Endodermal cell (in vitro differentiated cells): ENCODE results near the gene SPECC1. TPM values are rescaled to one million over a fixed set of nuclear protein-coding genes. Genes with fewer than 3 reads are reported as not detected.

Experiments
- DNase-seq: peaks from one replicate; pipeline ENCODE4 v3.0.0-alpha.2; 2017
- H3K27ac ChIP-seq: 2 replicates; pipeline ENCODE4 v1.5.1; 2013; ENCODE audit warnings: mild to moderate bottlenecking, low read depth, low read length, moderate library complexity
- H3K27me3 ChIP-seq: 2 replicates; pipeline ENCODE4 v1.6.1; 2013; ENCODE audit warnings: mild to moderate bottlenecking, low read length, moderate library complexity; ENCODE audit not compliant: insufficient read depth, control insufficient read depth, poor library complexity, severe bottlenecking
- H3K36me3 ChIP-seq: 2 replicates; pipeline ENCODE4 v1.7.0; 2013; ENCODE audit warnings: mild to moderate bottlenecking, low read length, moderate library complexity; ENCODE audit not compliant: control insufficient read depth, insufficient read depth
- H3K4me1 ChIP-seq: one replicate; pipeline ENCODE4 v1.7.0; 2013; ENCODE audit warnings: low read length; ENCODE audit not compliant: control insufficient read depth, insufficient read depth
- H3K4me3 ChIP-seq: 2 replicates; pipeline ENCODE4 v1.5.1; 2013; ENCODE audit warnings: mild to moderate bottlenecking, low read length, moderate library complexity
- H3K9ac ChIP-seq: 2 replicates; pipeline ENCODE4 v1.6.1; 2013; ENCODE audit warnings: mild to moderate bottlenecking, low read length, moderate library complexity; ENCODE audit not compliant: poor library complexity, severe bottlenecking; ENCODE audit errors: extremely low read depth
- H3K9me3 ChIP-seq: 2 replicates; pipeline ENCODE4 v1.6.1; 2013; ENCODE audit warnings: mild to moderate bottlenecking, low read length, moderate library complexity; ENCODE audit not compliant: control insufficient read depth
- H3K27ac Mint-ChIP-seq: 2 replicates; pipeline ENCODE4 v1.8.0; 2020; ENCODE audit warnings: mixed read lengths
- H3K27me3 Mint-ChIP-seq: 2 replicates; pipeline ENCODE4 v1.8.0; 2021; ENCODE audit warnings: mild to moderate bottlenecking, mixed read lengths; ENCODE audit not compliant: insufficient read depth
- H3K36me3 Mint-ChIP-seq: 2 replicates; pipeline ENCODE4 v1.8.0; 2020; ENCODE audit warnings: low read depth, mixed read lengths
- H3K4me1 Mint-ChIP-seq: 2 replicates; pipeline ENCODE4 v1.8.0; 2020; ENCODE audit warnings: mixed read lengths
- H3K4me3 Mint-ChIP-seq: 2 replicates; pipeline ENCODE4 v1.8.0; 2020; ENCODE audit warnings: mild to moderate bottlenecking, moderate library complexity, mixed read lengths
- H3K9me3 Mint-ChIP-seq: 2 replicates; pipeline ENCODE4 v1.8.0; 2020; ENCODE audit warnings: mild to moderate bottlenecking, mixed read lengths
- CTCF ChIP-seq: fragments of 200-600 bp; sonication (generic); conservative IDR thresholded peaks from 2 replicates; pipeline ENCODE4 v1.5.0; 2021; ENCODE audit warnings: antibody characterized with exemption, mild to moderate bottlenecking
- WGBS, 2 experiments: methylation state at CpG; one replicate each; pipeline versions ENCODE4 v1.1.5 to v1.1.7; 2013; ENCODE audit warnings: missing lambda C conversion rate in 2 of 2, mixed read lengths in 1 of 2; ENCODE audit not compliant: insufficient coverage in 1 of 2, insufficient read length in 1 of 2; 5-methylcytosine and 5-hydroxymethylcytosine counted together
- total RNA-seq, 2 donors: library from RNA; stranded (reverse); fragmentation: NEBNext Ultra II Directional in 1 of 2; extraction: Animal tissue kit (Norgen Biotek cat#: 25700) in 1 of 2; gene quantifications; 2 replicates in 1 of 2; 3 replicates in 1 of 2; pipeline ENCODE4 v1.2.1, GENCODE V29; 2021

SPECC1 gene
- total RNA-seq, 2 donors from 2014 or later = 48.7 to 60.6 TPM

GRCh38 chr17:20299013-20299412, 289.9 kb downstream of the SPECC1 start:
- H3K4me3 ChIP-seq = no peak overlapping the region
- H3K27ac Mint-ChIP-seq = no peak overlapping the region
- H3K4me1 Mint-ChIP-seq = no peaks in the 10 kb centered on the region
- H3K27ac ChIP-seq = no peak overlapping the region
- peaks cover 2% of the 10 kb centered on the region for H3K9me3 Mint-ChIP-seq
- H3K36me3 ChIP-seq = peaks cover 7% of the 10 kb centered on the region
- TF ChIP-seq CTCF = no peak
- no peak overlapping the region for H3K4me3 Mint-ChIP-seq
- no peaks in the 10 kb centered on the region for H3K27me3 Mint-ChIP-seq
- WGBS, 2 experiments = 87 to 94% methylated on average over 2 to 3 of the region's 3 CpGs
- no peak overlapping the region for H3K9ac ChIP-seq
- no peaks in the 10 kb centered on the region for H3K4me1 ChIP-seq
- H3K36me3 Mint-ChIP-seq = peaks cover 23% of the 10 kb centered on the region
- DNase-seq = no peak
- H3K27me3 ChIP-seq = no peaks in the 10 kb centered on the region
- no peaks in the 10 kb centered on the region for H3K9me3 ChIP-seq

- no peak overlapping the region for H3K9ac ChIP-seq
- no peaks in the 10 kb centered on the region for H3K4me1 Mint-ChIP-seq
- no peak overlapping the region for H3K4me3 ChIP-seq
- H3K36me3 ChIP-seq = peaks cover 7% of the 10 kb centered on the region
- no peak overlapping the region for H3K4me3 Mint-ChIP-seq
- 94 to 100% methylated on average over 6 to 9 of the region's 9 CpGs for WGBS, 2 experiments
- H3K9me3 ChIP-seq = peaks cover 6% of the 10 kb centered on the region
- H3K4me1 ChIP-seq = no peaks in the 10 kb centered on the region
- H3K27ac ChIP-seq = peak overlapping the region; percentile 68
- H3K27me3 ChIP-seq = no peaks in the 10 kb centered on the region
- peak; percentile 44 for DNase-seq
- peak overlapping the region; percentile 48 for H3K27ac Mint-ChIP-seq
- TF ChIP-seq CTCF = no peak
- H3K27me3 Mint-ChIP-seq = no peaks in the 10 kb centered on the region
- peaks cover 28% of the 10 kb centered on the region for H3K36me3 Mint-ChIP-seq
- peaks cover 6% of the 10 kb centered on the region for H3K9me3 Mint-ChIP-seq
These were observed 291.3 kb downstream of the SPECC1 start for GRCh38 chr17:20300436-20300934.

GRCh38 chr17:20302246-20302917, 293.2 kb downstream of the SPECC1 start:
- TF ChIP-seq CTCF = no peak

More at GRCh38 chr17:20302246-20302917, 293.2 kb downstream of the SPECC1 start:
- 92 to 94% methylated on average over 8 to 9 of the region's 9 CpGs for WGBS, 2 experiments
- H3K9ac ChIP-seq = no peak overlapping the region
- Mint-ChIP-seq H3K27me3 (no peaks in the 10 kb centered on the region), H3K9me3 (peaks cover 19% of the 10 kb centered on the region), H3K36me3 (peaks cover 42% of the 10 kb centered on the region), H3K4me3 (no peak overlapping the region), H3K27ac (no peak overlapping the region), H3K4me1 (no peaks in the 10 kb centered on the region)
- peaks cover 24% of the 10 kb centered on the region for H3K9me3 ChIP-seq
- no peak overlapping the region for H3K27ac ChIP-seq
- DNase-seq = no peak
- H3K27me3 ChIP-seq = no peaks in the 10 kb centered on the region
- H3K4me3 ChIP-seq = no peak overlapping the region
- H3K36me3 ChIP-seq = peaks cover 19% of the 10 kb centered on the region
- no peaks in the 10 kb centered on the region for H3K4me1 ChIP-seq
